AG09319 (cell line): Measurements from ENCODE around the gene NLGN2.

ENCODE experiments used
- DNase-seq: peaks from one replicate; pipeline ENCODE4 v3.0.0-alpha.2; 2010; ENCODE audit warnings: low read depth; ENCODE audit errors: extremely low read depth
- TF ChIP-seq, protein P1 (sequence below): IDR thresholded peaks from 2 replicates; pipeline ENCODE4 v1.5.1; 2011; ENCODE audit warnings: low read depth, mild to moderate bottlenecking, inconsistent platforms, low read length, moderate library complexity

The NLGN2 gene

DNA sequence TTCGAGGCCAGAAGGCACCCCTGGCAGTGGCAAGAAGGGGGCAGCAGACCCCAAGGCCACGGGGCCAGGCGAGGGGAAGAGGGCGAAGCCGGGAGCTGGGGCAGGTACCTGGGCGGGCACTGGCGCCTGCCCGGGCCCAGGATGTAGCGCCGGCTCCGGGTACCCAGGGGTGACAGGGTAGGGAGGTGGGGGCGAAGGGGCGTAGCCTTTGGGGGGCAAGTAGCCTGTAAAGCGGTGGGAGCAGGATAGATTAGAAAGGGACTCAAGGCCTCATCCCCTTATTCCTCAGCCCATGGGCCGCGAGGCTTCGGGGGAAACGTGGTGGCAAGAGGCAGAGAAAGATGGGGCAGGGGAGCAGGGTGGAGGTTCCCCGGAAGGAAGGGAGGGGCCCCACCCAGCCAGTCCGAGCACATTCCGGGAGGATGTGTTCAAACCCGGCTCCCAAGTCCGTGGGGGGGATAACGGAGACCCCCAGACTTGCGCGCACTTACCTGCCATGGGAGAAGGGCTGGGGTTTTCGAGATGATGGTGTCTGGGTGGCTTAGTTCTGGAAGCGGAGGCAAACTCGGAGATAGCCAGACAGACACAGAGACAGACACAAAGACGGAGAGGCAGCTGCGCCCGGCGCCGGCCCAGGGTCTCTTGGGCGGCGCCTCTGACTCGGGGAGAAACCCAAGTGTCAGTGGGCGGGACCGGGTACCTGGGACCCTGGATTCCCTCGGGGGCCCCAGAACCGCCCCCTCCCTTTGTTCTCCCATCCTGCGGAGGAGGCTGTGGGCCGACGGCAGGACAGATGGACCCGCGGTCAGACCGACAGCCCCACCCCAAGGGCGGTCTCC lies 13.8 kb upstream of the NLGN2 start:
- TF ChIP-seq, protein P1, sequence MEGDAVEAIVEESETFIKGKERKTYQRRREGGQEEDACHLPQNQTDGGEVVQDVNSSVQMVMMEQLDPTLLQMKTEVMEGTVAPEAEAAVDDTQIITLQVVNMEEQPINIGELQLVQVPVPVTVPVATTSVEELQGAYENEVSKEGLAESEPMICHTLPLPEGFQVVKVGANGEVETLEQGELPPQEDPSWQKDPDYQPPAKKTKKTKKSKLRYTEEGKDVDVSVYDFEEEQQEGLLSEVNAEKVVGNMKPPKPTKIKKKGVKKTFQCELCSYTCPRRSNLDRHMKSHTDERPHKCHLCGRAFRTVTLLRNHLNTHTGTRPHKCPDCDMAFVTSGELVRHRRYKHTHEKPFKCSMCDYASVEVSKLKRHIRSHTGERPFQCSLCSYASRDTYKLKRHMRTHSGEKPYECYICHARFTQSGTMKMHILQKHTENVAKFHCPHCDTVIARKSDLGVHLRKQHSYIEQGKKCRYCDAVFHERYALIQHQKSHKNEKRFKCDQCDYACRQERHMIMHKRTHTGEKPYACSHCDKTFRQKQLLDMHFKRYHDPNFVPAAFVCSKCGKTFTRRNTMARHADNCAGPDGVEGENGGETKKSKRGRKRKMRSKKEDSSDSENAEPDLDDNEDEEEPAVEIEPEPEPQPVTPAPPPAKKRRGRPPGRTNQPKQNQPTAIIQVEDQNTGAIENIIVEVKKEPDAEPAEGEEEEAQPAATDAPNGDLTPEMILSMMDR: 0 out of 2 replicates have a peak, but pooled peaks have one; percentile 9
- no peak for DNase-seq

DNA sequence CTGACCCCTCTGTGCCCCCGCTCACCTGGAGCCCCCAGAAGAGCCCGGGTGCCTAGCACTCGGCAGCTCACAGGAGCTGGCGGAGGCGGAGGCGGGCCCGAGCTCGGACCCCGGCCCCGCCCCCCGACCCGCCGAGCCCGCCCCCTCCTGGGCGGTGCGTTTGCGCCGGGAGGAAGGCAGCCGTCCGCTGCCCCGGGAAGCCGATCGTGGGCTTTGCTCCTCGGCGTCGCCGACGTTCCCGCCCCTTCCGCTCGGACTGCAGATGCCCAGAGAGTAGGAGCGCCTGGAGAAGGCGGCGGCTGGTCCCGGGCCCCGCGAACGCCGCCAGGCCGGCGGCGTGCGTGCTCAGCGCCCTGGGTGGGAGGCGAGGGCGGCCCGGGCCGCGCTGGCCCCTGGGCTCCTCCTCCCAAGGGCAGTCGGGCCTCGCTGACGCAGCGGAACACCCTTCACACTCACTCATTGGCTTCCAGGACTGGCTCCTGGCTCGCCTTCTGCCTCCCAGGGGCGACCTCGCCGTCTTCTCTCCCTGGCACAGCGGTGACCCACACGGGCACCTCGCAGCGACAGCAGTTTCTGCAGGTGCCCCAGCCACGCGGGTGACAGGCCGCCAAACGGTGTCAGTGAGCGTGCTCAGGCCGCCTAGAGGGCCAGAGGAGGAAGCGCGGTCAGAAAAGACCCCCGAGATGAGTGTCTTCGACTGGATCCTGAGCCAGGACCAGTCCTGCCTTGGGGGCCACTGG lies 13.0 kb upstream of the NLGN2 start, which contains the start of gene PLSCR3:
Gene PLSCR3, minus strand, starts transcription at position 74 of the 740 bp plus-strand sequence. CDS start 415 bp downstream, outside the sequence.
- TF ChIP-seq, protein P1: peak; percentile 38
- peak; percentile 62 for DNase-seq

DNA sequence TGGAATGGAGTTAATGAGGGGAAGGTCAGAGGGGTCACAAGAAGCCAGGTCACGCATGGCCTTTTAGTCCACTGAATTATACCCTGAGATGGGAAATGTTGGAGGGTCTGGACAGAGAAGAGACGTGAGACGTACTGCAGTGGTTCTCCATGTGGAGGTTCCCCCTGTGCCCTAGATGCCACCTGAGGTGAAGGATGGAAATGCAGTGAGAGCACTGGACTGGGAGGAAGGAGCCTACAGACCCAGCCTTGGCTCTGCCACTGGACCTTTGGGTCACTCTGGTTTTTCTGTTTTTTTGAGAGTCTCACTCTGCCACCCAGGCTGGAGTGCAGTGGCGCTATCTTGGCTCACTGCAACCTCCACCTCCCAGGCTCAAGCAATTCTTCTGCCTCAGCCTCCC lies 11.5 kb upstream of the NLGN2 start:
- TF ChIP-seq, protein P1: no peak
- DNase-seq: no peak

DNA sequence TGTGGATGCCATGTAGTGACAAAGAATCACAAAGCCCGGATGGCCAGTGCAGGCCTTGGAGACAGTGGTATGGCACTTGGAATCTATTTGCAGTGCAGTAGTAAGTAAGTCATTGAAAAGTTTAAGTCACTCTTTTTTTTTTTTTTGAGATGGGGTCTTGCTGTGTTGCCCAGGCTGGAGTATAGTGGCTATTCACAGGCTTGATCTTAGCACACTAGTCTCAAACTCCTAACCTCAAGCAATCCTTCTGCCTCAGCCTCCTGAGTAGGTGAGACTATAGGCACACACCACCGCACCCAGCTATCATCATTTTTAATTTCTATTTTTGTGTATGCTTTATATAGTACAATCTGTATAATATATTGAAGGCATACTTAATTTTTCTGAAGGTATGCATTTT lies 9.0 kb upstream of the NLGN2 start:
- TF ChIP-seq, protein P1: no peak
- DNase-seq: no peak

DNA sequence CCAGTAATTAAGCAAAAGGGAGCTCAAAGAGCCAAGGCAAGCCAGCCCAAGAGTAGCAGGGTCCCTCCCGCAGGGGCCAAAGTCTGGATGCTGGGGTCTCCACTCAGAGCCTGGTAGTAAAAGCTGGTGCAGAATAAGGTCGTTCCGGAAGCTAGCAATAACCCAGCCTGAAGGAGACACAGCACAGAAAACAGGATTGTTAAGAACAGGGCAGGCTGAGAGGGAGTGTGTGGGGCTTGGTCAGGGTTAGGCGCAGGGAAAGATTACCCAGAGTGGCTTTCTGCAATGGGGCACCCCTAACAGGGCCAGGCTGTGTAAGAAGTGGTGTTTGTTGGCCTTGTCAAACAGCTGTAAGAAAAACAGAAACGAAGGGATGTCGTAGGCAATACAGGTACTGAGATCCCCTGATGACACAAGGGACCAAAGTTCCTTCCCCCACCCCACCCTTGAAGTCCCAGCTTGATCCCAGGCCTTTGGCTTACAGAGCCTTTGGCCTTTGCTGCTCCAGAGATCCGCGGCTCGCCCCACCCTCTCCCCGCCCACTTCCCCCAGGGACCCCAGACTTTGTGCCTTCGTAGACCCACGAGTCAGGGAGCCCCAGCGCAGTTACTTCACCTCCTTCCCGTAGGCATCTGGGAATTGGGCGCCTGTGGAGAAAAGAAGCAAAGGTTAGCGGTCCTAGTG lies 4.5 kb upstream of the NLGN2 start:
- no peak for DNase-seq
- TF ChIP-seq, protein P1: no peak

DNA sequence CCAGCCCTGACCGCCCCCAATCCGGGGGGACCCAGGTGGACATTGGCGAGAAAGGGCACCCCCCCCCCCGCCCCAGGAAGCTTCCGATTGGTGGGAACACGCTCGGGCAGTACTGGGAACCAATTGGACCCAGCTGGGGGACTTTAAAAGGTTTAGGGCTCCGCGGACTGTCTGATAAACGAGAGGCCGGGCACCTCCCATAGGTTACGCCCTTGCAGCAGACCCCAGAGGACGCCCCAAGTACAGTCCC lies 4.0 kb upstream of the NLGN2 start:
- no peak for DNase-seq
- TF ChIP-seq, protein P1: no peak
